Right renal pelvis (tissue), 4 donors: ENCODE data around the gene ZSCAN20. TPM values are rescaled to one million over a fixed set of nuclear protein-coding genes. Genes with fewer than 3 reads are reported as not detected.

Experiments
- DNase-seq, 4 donors: peaks; one replicate each; pipeline ENCODE4 v3.0.0-alpha.2; 2013; ENCODE audit warnings: low read depth in 4 of 4, low spot score in 3 of 4, missing footprints in 1 of 4
- polyA plus RNA-seq, 4 donors: library from polyadenylated mRNA; unstranded; fragments of 120-200 nt; gene quantifications; one replicate each; pipeline ENCODE4 v1.2.1, GENCODE V29; 2013; ENCODE audit not compliant: insufficient read length in 4 of 4

ZSCAN20 gene
- polyA plus RNA-seq, 4 donors, result 5.2 to 6.2 (median 5.4) TPM

GRCh38 chr1:33443080-33443704 lies 29.3 kb upstream of the ZSCAN20 start:
- DNase-seq, result no peak

- DNase-seq, result peak in 2 of 4 donors; percentile 52 to 69
Measured at GRCh38 chr1:33443705-33444180, 28.7 kb upstream of the ZSCAN20 start.

GRCh38 chr1:33445108-33445507 lies 27.3 kb upstream of the ZSCAN20 start:
- DNase-seq, result no peak

GRCh38 chr1:33446590-33446989 lies 25.9 kb upstream of the ZSCAN20 start:
- DNase-seq, result no peak

GRCh38 chr1:33454646-33455282 lies 17.7 kb upstream of the ZSCAN20 start:
- no peak for DNase-seq

GRCh38 chr1:33455539-33456501 lies 16.6 kb upstream of the ZSCAN20 start:
- DNase-seq, result peak in 1 of 4 donors; percentile 66

- no peak for DNase-seq
Measured at GRCh38 chr1:33456502-33456886, 16.0 kb upstream of the ZSCAN20 start.

GRCh38 chr1:33459691-33460090 lies 12.8 kb upstream of the ZSCAN20 start:
- DNase-seq, result no peak

GRCh38 chr1:33460144-33460543 lies 12.3 kb upstream of the ZSCAN20 start:
- no peak for DNase-seq

GRCh38 chr1:33460947-33461629 lies 11.4 kb upstream of the ZSCAN20 start:
- no peak for DNase-seq

GRCh38 chr1:33462405-33463164 lies 9.9 kb upstream of the ZSCAN20 start:
- DNase-seq, result no peak

GRCh38 chr1:33464552-33464951 lies 7.9 kb upstream of the ZSCAN20 start:
- DNase-seq, result no peak

- DNase-seq, result no peak
Measured at GRCh38 chr1:33465316-33465715, 7.1 kb upstream of the ZSCAN20 start.

GRCh38 chr1:33466159-33466558 lies 6.3 kb upstream of the ZSCAN20 start:
- peak in 1 of 4 donors; percentile 58 for DNase-seq

- no peak for DNase-seq
Measured at GRCh38 chr1:33468011-33468410, 4.4 kb upstream of the ZSCAN20 start.

- no peak for DNase-seq
Measured at GRCh38 chr1:33468531-33468930, 3.9 kb upstream of the ZSCAN20 start.

- DNase-seq, result no peak
Measured at GRCh38 chr1:33468967-33469366, 3.5 kb upstream of the ZSCAN20 start.

GRCh38 chr1:33469691-33470090 lies 2.8 kb upstream of the ZSCAN20 start:
- no peak for DNase-seq

- DNase-seq, result peak; percentile 69 to 75 (median 72)
Measured at GRCh38 chr1:33470495-33471012, 1.9 kb upstream of the ZSCAN20 start.

GRCh38 chr1:33471416-33471815 lies 1.0 kb upstream of the ZSCAN20 start:
- DNase-seq, result no peak
